Measurements from ENCODE around the gene KIAA1191.
"Not testable (repeated sequence)": the region's sequence is repeated elsewhere in the genome, so short reads cannot be mapped to it uniquely, and the experiment has no call there.

The KIAA1191 gene

GRCh38 chr5:176305356-176305755 is 56.2 kb downstream of the KIAA1191 start:
- DNase-seq, result not testable (repeated sequence)

All from activated CD8-positive, alpha-beta memory T cell treated with anti-CD3 and anti-CD28 coated beads, Interleukin-2, amount 50 U/mL, for 48 hours (primary cell).